HFF-Myc (cell line): Measurements from ENCODE around the gene SMPD3.

Source experiments
- DNase-seq: peaks from one replicate; pipeline ENCODE4 v3.0.0-alpha.2; 2011; ENCODE audit warnings: low read depth; ENCODE audit errors: extremely low read depth
- H3K4me3 ChIP-seq: replicated peaks from 2 replicates; pipeline ENCODE4 v1.5.1; 2011; ENCODE audit warnings: low read depth, mild to moderate bottlenecking, control low read depth, low read length
- CTCF ChIP-seq: IDR thresholded peaks from 2 replicates; pipeline ENCODE4 v1.5.1; 2012; ENCODE audit warnings: mild to moderate bottlenecking, low read depth, low read length, control low read depth; ENCODE audit errors: missing control alignments

The SMPD3 gene

DNA sequence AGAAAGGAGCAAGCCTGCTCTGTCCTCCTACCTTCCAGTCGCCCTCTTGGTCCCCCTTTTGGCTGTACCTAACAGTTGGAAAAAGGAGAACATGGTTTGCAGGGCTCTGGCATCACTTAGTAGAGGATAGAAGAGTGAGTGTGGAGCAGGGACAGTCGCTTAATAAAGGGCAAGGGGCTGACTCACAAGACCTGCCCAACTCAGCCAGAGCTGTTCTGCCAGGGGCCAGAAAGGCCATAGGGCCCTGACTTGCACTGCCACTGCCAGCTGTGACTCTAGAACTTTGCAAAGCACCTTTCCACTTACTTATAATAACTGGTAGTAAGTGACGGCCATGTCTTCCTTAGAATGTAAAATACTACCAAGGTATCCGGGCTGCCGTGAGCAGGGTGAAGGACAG lies 124.0 kb downstream of the SMPD3 start:
- H3K4me3 ChIP-seq: no peak overlapping the region
- no peak for TF ChIP-seq CTCF
- no peak for DNase-seq

- H3K4me3 ChIP-seq: no peak overlapping the region
- no peak for DNase-seq
- TF ChIP-seq CTCF: no peak
Measured at GRCh38 chr16:68319185-68319908, 129.0 kb downstream of the SMPD3 start.

GRCh38 chr16:68313116-68313515 lies 135.2 kb downstream of the SMPD3 start:
- DNase-seq: no peak
- no peak for TF ChIP-seq CTCF

GRCh38 chr16:68310774-68311511 lies 137.4 kb downstream of the SMPD3 start, which contains the start of the genes PRMT7 and SLC7A6OS:
Gene PRMT7, plus strand, starts transcription at chr16:68311019. Its CDS starts 4,961 bp downstream, at chr16:68315980.
Gene SLC7A6OS, minus strand, starts transcription at chr16:68310946. Its CDS starts 20 bp downstream, at chr16:68310926.
- peak; percentile 71 for DNase-seq
- TF ChIP-seq CTCF: no peak
- peak within 1 kb of the TSS; percentile 85 for H3K4me3 ChIP-seq

More at GRCh38 chr16:68313116-68313515, 135.2 kb downstream of the SMPD3 start:
- H3K4me3 ChIP-seq: no peak overlapping the region

DNA sequence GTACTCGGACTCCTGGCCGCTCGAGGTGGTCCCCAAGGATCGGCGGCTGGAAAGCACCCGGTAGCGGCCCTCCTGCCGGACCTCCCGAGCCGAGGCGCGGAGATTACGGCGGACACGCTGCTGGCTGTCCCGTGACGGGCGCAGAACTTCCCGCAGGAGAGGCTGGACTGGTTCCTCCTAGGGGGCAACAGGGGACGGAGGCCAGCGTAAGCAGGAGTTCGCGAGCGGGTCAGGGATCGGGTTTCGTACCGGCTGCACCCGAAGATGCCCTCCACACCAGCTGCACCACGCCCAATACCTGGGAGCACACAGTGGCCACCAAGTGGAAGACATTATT lies 137.9 kb downstream of the SMPD3 start:
- DNase-seq: no peak
- no peak for TF ChIP-seq CTCF
- H3K4me3 ChIP-seq: peak overlapping the region; percentile 85

DNA sequence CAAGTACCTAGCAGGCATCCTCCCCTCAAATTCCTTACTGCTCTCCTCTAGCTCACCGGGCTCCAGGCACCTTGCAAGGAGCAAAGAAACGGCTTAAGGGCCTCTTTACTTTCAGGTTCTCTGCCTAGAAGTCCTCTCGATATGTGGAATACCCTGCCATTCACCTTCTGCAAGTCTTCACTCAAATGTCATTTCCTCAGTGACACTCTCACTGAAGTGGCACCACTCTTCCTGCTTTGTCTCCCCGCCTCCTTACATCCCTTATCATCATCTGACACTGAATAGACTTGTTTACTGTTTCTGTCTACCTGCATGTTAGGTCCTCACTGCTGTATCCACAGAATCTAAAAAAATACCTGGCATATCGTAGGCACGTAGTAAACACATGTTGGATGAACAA lies 138.5 kb downstream of the SMPD3 start:
- TF ChIP-seq CTCF: no peak
- no peak for DNase-seq
- H3K4me3 ChIP-seq: peak overlapping the region; percentile 85
